CD4-positive, alpha-beta T cell treated with Interleukin-17A for 1 hour (primary cell): Measurements from ENCODE around the gene CD160.
"Not testable (repeated sequence)": the region's sequence is repeated elsewhere in the genome, so short reads cannot be mapped to it uniquely, and the experiment has no call there.

ENCODE experiments used
- DNase-seq: peaks from one replicate; pipeline ENCODE4 v3.0.0-alpha.2; 2020

CD160 gene

GRCh38 chr1:145710291-145711027 lies 8.8 kb upstream of the CD160 start:
- no peak for DNase-seq

- DNase-seq = no peak
Observed at GRCh38 chr1:145711213-145711651, 8.1 kb upstream of the CD160 start.

- no peak for DNase-seq
Observed at GRCh38 chr1:145714524-145715111, 4.7 kb upstream of the CD160 start.

GRCh38 chr1:145716641-145717345 lies 2.5 kb upstream of the CD160 start:
- DNase-seq = no peak

- no peak for DNase-seq
Observed at GRCh38 chr1:145717833-145718232, 1.5 kb upstream of the CD160 start.

GRCh38 chr1:145718465-145718864 lies 834 bp upstream of the CD160 start:
- DNase-seq = not testable (repeated sequence)

- DNase-seq = no peak
Observed at GRCh38 chr1:145720556-145720877, 1.2 kb downstream of the CD160 start.

- DNase-seq = peak; percentile 71
Observed at GRCh38 chr1:145720878-145721671, 1.8 kb downstream of the CD160 start.

GRCh38 chr1:145726193-145726592 lies 6.9 kb downstream of the CD160 start:
- DNase-seq = not testable (repeated sequence)

GRCh38 chr1:145729196-145729595 lies 9.9 kb downstream of the CD160 start:
- no peak for DNase-seq

- DNase-seq = no peak
Observed at GRCh38 chr1:145729666-145730436, 10.6 kb downstream of the CD160 start.

- DNase-seq = no peak
Observed at GRCh38 chr1:145730467-145730866, 11.2 kb downstream of the CD160 start.

- DNase-seq = no peak
Observed at GRCh38 chr1:145730900-145731299, 11.6 kb downstream of the CD160 start.

GRCh38 chr1:145736191-145736590 lies 16.9 kb downstream of the CD160 start:
- no peak for DNase-seq

GRCh38 chr1:145740269-145740668 lies 21.0 kb downstream of the CD160 start:
- DNase-seq = no peak

- DNase-seq = no peak
Observed at GRCh38 chr1:145747398-145748247, 28.3 kb downstream of the CD160 start.

- DNase-seq = no peak
Observed at GRCh38 chr1:145750426-145750825, 31.1 kb downstream of the CD160 start.

- DNase-seq = no peak
Observed at GRCh38 chr1:145751491-145752037, 32.3 kb downstream of the CD160 start.

GRCh38 chr1:145757420-145757819 lies 38.1 kb downstream of the CD160 start:
- DNase-seq = no peak

GRCh38 chr1:145758116-145758515 lies 38.8 kb downstream of the CD160 start:
- no peak for DNase-seq

GRCh38 chr1:145758575-145758974 lies 39.3 kb downstream of the CD160 start:
- no peak for DNase-seq
